Esophagus squamous epithelium (tissue), 4 donors: Measurements from ENCODE around the gene ZNF532.

Experiments
- CTCF ChIP-seq, 6 experiments: fragments of 450-650 bp in 4 of 6; fragments of 200-600 bp in 2 of 6; sonication (generic) in 2 of 6; IDR thresholded peaks; one replicate each; pipeline ENCODE4 v1.5.1; 2016 to 2019; ENCODE audit warnings: antibody characterized with exemption in 6 of 6, mild to moderate bottlenecking in 4 of 6, moderate library complexity in 4 of 6
- POLR2A ChIP-seq, 4 donors: fragments of 450-650 bp; IDR thresholded peaks; one replicate each; pipeline ENCODE4 v1.6.1; 2017; ENCODE audit warnings: antibody characterized with exemption in 4 of 4, mild to moderate bottlenecking in 4 of 4, moderate library complexity in 3 of 4

- TF ChIP-seq CTCF (IDR thresholded peaks at IDR 0.05) = no peak
- no peak for TF ChIP-seq POLR2A (IDR thresholded peaks at IDR 0.05)
These were observed 82.6 kb downstream of the ZNF532 start for GRCh38 chr18:58947136-58947732.
